AG04450 (cell line): ENCODE results near the gene TMEM62. TPM values are rescaled to one million over a fixed set of nuclear protein-coding genes. Genes with fewer than 3 reads are reported as not detected.

Source experiments
- CTCF ChIA-PET: fragments of 300-600, 350-600 bp; formaldehyde crosslinking; extraction: SDS; loops from one replicate; lab custom pipeline; 2022; ENCODE audit warnings: antibody characterized with exemption, inconsistent platforms; lab: Charles Lee
- POLR2A ChIA-PET: fragments of 350-600 bp; formaldehyde crosslinking; extraction: SDS; loops from one replicate; lab custom pipeline; 2021; ENCODE audit warnings: antibody characterized with exemption, inconsistent platforms; lab: Yijun Ruan, JAX
- DNase-seq: peaks from one replicate; pipeline ENCODE4 v3.0.0-alpha.2; 2011; ENCODE audit warnings: low read depth, low spot score
- H3K27ac ChIP-seq: one replicate; pipeline ENCODE4 v1.5.1; 2012; ENCODE audit warnings: low read depth, low read length, control low read depth
- H3K27me3 ChIP-seq: one replicate; pipeline ENCODE4 v1.6.0; 2012; ENCODE audit warnings: low read length; ENCODE audit not compliant: control insufficient read depth, insufficient read depth
- H3K4me3 ChIP-seq: 2 replicates; pipeline ENCODE4 v1.5.1; 2011; ENCODE audit warnings: mild to moderate bottlenecking, low read depth, low read length, control low read depth
- H3K9me3 ChIP-seq: 2 replicates; pipeline ENCODE4 v1.5.1; 2012; ENCODE audit warnings: low read length; ENCODE audit not compliant: control insufficient read depth, insufficient read depth
- CTCF ChIP-seq: IDR thresholded peaks from 2 replicates; pipeline ENCODE4 v1.5.1; 2011; ENCODE audit warnings: low read depth, low read length, control low read depth, inconsistent platforms
- polyA plus RNA-seq: library from polyadenylated mRNA; depleted of rRNA; stranded (reverse); fragments of >200 nt; gene quantifications from 2 replicates; pipeline ENCODE4 v1.2.3, GENCODE V29; 2011; rRNA removed
- small RNA-seq: library from RNA; depleted of rRNA; stranded (forward); fragments of <200 nt; gene quantifications from one replicate; pipeline ENCODE3, GENCODE V24; 2012; ENCODE audit warnings: low read depth; ENCODE audit not compliant: insufficient read length

The TMEM62 gene
- polyA plus RNA-seq, 1 experiment: 4.3 TPM

- H3K27ac ChIP-seq: no peak overlapping the region
- H3K4me3 ChIP-seq: no peak overlapping the region
- ChIA-PET CTCF (interaction anchor here (0.5 to 3.1 kb wide), 2 partner anchors 56 to 108 kb away, joined by 6 to 17 read pairs; no protein-coding TSS in a partner anchor), POLR2A (no interaction called here)
- TF ChIP-seq CTCF: no peak
- no peaks in the 10 kb centered on the region; the same call in 1 of the 2 replicates for H3K9me3 ChIP-seq
- H3K27me3 ChIP-seq: peaks cover 30% of the 10 kb centered on the region
- no peak for DNase-seq
Measured at GRCh38 chr15:43229977-43230376, 96.6 kb downstream of the TMEM62 start.

DNA sequence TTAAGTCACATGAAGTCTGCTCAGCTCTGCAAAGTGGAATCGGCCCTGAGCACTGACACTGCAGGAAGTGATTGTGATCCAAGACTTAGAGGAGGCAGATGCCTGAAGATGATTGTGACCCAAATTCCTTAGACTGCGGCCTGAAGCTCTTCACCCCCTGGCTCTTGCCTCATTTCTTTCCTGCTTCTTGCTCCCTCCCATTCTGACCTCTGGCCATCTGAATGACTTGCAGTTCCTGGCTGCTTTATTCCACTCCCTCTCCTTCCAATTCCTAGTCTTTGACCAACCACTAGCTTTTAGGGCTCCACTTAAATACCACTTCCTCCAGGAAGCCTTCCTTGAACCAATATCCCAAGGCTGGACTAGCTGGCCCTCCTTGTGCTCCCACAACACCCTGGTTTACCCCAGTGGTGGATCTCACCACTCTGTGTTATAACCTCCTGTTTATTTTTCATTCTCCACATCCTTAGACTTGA lies 97.3 kb downstream of the TMEM62 start:
- no peak for TF ChIP-seq CTCF
- Histone ChIP-seq H3K9me3 (no peaks in the 10 kb centered on the region; the same call in 1 of the 2 replicates), H3K27me3 (peaks cover 33% of the 10 kb centered on the region), H3K27ac (no peak overlapping the region), H3K4me3 (no peak overlapping the region)
- no peak for DNase-seq
- ChIA-PET POLR2A (no interaction called here), CTCF (interaction anchor here (0.9 to 3.1 kb wide), 2 partner anchors 27 to 55 kb away, joined by 3 to 17 read pairs; no protein-coding TSS in a partner anchor)

DNA sequence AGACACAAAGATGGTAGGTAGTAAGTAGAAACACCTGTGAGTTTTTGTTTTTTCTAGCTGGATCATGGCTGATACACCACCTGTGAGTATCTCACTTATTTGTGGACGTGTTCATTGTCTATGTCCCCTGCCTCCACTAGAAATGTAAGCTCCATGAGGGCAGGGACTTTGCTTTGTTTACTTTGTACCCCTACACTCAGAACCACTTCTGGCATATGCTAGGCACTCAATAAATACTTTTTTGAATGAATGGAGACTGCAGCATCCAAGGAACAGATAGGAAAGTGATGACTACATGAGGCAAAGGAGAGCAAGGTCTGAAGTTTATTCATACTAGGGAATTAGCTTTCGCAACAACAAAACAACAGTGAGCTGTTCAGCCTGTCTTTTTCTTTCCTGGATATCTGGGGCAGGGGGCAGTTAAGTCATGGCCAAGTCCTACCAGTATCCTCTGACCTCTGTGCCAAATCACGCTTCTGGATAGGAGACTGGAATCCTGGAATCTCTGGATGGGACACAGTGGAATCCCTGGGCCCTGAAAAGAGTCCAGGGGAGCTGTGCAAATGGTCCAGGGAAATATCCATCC lies 99.0 kb downstream of the TMEM62 start:
- ChIA-PET POLR2A (no interaction called here), CTCF (interaction anchor here (1.8 kb wide), 1 partner anchor 53 kb away, joined by 9 read pairs; no protein-coding TSS in a partner anchor)
- no peak for TF ChIP-seq CTCF
- Histone ChIP-seq H3K27ac (no peak overlapping the region), H3K27me3 (peaks cover 43% of the 10 kb centered on the region), H3K4me3 (no peak overlapping the region), H3K9me3 (no peaks in the 10 kb centered on the region)
- no peak for DNase-seq

Small RNAs within 50 kb of the gene (small RNA-seq; reads per million reads assigned to genes)
- gene AC068724.2: not detected

Other genes with a start within 250 kb of the TMEM62 start
- 6.0 and 8.2 TPM in 2 replicates for gene TTBK2, start 212.8 kb upstream of the TMEM62 start, polyA plus RNA-seq
- 13.4 and 18.4 TPM in 2 replicates for gene UBR1, start 27.5 kb upstream of the TMEM62 start, polyA plus RNA-seq
- gene CCNDBP1, start 51.8 kb downstream of the TMEM62 start, polyA plus RNA-seq: 43.3 and 54.2 TPM in 2 replicates
- not detected in 2 replicates for gene EPB42, start 87.4 kb downstream of the TMEM62 start, polyA plus RNA-seq
- gene TGM5, start 133.3 kb downstream of the TMEM62 start, polyA plus RNA-seq: not detected in 2 replicates
- not detected in 2 replicates for gene TGM7, start 168.7 kb downstream of the TMEM62 start, polyA plus RNA-seq
- gene LCMT2, start 197.0 kb downstream of the TMEM62 start, polyA plus RNA-seq: 11.2 and 11.7 TPM in 2 replicates
- gene ZSCAN29, start 237.5 kb downstream of the TMEM62 start, polyA plus RNA-seq: 8.8 and 9.6 TPM in 2 replicates
- gene TUBGCP4, start 237.5 kb downstream of the TMEM62 start, polyA plus RNA-seq: 12.3 and 14.0 TPM in 2 replicates